NCI-H2196 (cell line): ENCODE data around the gene RFX2.
"Not testable (repeated sequence)": the region's sequence is repeated elsewhere in the genome, so short reads cannot be mapped to it uniquely, and the experiment has no call there.

ENCODE experiments used
- DNase-seq: peaks from one replicate; lab custom pipeline; 2025; ENCODE audit not compliant: unreplicated experiment; lab: John Stamatoyannopoulos, UW

RFX2 gene

DNA sequence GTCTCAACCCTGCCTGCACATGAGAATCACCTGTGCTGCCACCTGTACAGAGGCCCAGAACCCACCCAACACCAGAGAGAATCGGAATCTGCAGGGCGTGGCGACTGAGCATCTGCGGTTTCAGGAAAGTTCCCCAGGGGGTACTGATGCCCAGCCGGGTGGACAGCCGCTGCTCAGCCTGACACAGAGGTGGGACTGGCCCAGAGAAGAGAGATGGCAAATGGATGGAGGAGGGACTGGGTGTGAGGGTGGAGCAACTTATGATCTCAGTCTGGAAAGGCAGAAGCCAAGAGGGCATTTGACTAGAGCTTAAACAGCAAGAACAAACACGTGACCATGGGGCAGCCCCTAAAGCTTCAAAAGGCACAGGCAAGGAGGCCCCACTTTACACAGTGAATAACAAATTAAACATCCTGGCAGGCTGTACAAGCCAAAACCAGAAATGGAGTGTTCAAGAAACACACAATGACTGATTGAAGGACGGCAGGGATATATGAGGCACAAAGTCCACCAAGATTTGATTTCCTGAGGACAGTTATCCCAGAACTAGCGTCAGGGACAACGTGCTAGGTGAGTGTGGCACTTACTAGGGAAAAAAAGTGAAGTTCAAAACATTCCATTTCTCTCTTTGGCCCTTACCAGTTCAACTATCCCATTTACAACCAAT lies 135.4 kb downstream of the RFX2 start:
- no peak for DNase-seq

DNA sequence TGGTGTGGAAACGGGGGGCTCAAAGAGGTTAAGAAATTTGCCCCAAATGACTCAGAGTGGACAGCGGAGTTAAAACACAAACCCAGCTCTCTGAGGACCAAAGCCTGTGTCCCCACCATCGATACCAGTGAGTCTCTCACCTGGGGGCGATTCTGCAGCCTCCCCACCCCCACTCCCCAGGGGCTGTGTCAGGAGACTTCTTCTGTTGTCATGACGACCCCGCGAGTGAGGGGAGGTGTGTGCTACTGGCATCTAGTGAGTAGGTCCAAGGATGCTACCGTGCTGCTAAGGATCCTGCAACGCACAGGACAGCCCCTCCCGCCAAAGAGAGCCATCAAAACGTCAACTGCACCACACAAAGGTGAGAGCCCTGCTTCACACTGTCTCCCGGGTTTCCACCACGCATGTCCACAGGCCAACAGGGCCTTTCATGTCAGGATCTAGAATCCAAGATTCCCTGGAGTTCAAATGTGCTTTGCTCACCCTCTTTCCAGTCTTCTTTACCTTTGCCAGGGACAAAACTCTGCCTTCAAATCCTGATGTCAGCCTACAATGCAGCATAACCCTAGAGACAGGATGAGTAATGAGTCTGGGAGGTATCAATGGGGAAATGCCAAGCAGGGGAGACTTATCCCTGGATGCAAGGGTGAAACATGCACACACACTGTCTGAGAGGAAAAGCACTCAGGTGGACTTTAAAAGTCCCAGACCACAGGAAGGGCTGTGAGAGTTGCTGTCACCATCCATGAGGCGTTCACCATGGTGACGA lies 136.2 kb downstream of the RFX2 start:
- no peak for DNase-seq

DNA sequence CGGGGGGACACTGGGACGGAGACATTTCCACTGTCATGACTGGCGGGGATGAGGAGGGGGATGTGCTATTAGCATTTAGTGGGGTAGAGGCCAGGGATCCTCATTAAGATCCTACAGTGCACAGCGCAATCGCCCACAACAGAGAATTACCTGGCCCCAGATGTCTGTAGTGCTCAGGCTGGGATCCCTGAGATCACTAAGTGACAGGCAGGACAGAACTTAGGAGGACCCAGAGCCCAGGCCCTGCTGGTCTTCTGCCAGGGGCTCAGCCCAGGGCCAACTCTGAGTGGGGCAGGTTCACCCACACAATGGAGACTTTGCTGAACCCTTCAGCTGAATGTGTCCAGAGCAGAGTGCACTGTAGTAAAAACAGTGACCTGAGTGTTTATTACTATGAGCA lies 136.9 kb downstream of the RFX2 start:
- no peak for DNase-seq

- no peak for DNase-seq
Measured at GRCh38 chr19:5972355-5972731, 138.0 kb downstream of the RFX2 start.

DNA sequence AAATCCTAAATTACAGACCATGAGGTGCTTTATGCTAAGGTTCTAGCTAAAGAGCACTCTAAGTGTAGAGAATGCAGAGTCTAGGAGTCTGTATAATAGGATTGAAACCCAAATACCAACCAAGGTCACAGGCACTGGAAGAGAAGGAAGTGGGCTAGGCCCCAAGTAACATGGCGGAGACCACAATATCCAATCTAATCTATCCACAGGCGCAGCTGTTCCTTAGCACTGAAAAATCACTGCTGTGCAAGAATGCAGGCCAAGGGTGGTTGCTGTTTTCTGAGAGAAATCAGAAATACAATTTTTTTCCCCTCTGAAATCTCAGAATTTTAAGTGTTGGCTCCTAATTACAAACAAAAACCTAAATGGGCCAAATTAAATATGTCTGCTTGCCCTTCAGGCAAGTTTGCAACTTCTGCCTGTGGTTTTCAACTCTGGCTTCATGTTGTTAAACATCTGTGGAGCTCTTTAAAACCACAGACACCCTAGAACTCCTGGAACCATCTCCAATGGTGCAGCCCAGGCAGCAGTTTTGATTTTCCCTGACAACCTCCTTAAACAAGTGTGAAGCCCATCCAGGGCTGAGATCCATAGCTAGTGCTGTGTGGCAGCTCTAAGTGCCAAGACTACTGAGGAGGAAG lies 138.5 kb downstream of the RFX2 start:
- no peak for DNase-seq

DNA sequence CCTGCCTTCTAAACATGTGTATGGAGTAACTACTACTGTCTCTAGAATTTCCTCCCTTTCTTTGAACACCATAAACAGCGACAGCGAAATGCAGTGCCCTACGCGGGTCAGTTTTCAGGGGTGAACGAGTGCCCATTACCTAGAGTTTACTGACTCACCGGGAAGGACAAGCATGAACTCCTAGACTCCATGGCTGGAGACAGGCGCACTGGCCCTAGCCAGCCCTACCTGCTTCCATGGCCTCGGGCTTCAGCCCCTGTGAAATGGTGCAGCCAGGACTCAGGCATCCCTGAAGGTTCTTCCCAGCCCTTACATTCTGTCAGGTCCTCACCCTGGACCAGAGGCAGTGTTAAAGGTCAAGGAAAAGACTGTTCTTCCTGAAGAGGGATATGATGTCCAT lies 140.8 kb downstream of the RFX2 start:
- no peak for DNase-seq

DNA sequence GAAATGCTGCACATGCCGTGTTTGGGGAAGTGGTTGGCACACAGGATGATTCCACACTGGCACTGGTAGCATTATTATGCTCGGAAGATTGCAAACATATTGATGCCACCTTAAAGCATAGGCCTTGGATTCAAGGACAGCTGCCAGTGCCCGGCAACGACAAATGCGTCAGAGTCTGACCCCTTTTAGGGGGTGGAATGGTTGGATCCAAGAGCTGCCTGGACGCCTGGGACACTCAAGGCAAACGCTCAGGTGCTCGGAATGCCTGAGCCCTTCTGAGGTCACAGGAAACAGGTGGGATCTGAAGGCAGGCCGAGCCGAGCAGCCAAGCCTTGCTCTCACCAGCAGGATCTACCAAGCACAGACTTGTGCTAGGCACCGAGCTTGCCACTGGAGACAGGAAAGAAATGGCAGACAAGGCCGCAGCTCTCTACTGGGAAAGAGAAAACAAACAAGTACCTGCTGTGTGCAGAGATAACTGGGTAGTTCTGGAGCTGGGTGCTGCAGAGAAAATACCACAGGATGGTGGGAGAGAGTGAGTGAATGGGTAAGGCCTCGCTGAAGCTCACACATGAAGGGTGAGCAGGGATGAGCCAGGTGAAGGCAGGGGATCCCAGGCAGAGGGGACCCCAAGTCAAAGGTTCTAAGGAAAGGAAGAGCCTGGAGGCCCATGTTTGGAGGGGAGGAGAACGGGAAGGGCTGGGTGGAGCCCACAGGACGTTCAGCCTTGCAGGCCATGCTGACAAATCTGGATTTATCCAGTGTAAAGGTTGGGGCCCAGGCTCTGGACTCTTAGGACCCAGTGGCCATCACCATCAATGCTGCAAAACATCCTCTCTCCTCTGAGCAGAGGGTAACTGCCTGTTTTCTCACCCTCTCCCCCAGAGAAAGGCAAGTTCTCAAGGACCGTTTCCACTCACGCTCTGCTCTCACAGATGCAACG lies 141.6 kb downstream of the RFX2 start:
- DNase-seq, result peak; percentile 79

DNA sequence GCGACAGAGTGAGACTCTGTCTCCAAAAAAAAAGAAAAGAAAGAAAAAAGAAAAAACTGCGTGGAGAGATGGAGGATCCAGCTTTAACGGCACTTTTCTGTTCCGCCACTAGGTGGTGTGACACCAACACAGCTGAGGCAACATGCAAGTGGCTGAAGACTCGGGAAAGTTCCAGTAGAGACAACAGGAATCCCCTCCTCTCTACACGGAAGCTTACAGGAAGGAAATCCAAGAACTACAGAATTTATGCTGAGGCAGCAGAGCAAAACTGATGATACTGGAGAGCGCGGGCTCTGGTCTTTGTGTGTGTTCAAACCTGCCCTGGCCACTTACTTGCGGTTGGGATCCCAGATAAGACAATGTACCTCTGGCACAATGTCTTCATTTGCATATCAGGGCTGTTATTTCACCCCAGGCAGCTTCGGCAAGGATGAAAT lies 142.3 kb downstream of the RFX2 start:
- DNase-seq, result peak; percentile 85

GRCh38 chr19:5967571-5967970 lies 142.7 kb downstream of the RFX2 start:
- no peak for DNase-seq

DNA sequence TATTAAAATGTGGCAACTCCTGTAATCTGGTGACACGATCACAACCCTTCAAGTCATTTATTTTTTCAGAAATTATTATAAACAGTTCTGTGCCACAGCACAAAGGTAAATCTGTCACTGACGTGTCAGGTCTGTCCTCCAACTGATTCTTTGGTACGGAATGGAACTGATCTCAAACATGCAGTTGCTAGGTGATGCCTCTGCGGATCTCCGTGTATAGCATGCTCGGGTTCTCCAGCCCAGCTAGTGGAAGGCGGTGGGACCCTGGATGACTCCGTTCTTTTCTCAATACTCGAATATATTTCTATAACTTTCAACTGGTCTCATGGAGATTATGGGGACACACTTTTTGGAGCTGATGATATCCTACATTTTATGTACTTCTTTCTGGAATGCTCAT lies 143.4 kb downstream of the RFX2 start:
- DNase-seq, result no peak

DNA sequence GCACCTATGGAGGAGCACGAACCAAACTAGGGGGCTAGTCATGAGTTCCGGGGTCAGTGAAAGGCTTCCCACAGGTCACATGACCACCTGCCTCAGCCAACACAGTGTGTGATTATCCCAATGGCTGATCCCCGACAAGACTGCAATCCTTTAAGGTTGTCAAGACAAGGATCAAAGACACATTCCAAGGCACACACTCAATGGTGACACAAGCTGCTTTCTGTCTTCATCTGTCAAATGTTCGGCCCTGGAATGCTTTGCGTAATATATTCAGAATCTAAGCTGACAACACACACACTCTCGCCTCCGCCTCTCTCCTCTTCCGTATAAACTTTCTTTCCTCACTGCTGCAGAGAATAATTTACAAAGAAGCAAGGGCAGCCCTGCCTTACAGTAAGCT lies 144.1 kb downstream of the RFX2 start:
- DNase-seq, result no peak

- DNase-seq, result no peak
Measured at GRCh38 chr19:5964816-5965565, 145.3 kb downstream of the RFX2 start.

GRCh38 chr19:5963855-5964254 lies 146.4 kb downstream of the RFX2 start:
- no peak for DNase-seq

- not testable (repeated sequence) for DNase-seq
Measured at GRCh38 chr19:5963259-5963658, 147.0 kb downstream of the RFX2 start.

- DNase-seq, result peak; percentile 92
Measured at GRCh38 chr19:5961969-5962945, 148.0 kb downstream of the RFX2 start.

GRCh38 chr19:5961641-5961968 lies 148.7 kb downstream of the RFX2 start:
- DNase-seq, result not testable (repeated sequence)

DNA sequence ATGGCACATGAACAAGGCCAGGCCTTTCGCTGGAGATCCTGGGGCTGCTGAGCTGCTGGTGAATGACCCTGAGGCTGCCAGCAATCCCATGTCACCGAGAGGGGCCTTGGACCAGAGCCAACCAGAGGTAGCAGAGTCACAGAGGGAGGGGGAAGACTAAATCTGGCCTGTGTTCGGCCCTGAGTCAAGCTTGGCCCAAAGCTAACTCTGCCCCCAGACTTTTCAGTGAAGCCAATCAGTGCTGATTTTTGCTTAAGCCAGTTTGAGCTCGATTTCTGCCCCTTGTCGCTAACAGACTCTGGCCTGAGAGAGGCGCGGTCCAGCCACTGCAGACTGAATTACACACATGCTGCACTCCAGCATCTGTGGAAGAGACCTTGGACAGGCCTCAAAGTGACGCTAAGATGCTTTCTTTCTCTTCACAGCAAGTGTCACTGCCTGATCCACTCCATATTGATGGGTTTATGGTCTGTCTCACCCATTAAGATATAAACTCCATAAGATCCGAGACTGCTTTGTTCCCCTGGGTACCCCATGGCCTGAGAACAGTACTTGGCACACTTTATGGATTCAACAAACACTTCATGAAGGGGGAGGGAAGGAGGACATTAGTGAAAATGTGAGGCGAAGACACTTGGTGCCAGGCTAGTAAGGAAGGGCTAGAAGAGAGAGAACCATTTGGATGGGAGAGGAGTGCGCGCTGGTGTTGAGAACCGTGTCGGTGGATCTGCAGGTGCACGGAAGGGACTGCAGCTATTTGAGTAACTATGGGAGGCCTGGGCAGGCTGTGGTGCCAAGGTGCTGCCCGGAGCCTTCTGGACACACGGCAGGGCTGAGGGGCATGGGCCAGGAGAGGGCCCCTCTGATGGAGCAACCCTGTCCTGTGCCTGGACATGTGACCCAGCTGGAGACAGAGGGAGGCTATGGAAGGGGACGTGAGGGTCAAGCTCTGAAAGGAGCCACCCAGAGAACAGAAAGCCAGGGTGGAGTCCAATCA lies 150.0 kb downstream of the RFX2 start:
- DNase-seq, result peak; percentile 83
